AG10803 (cell line): ENCODE results near the gene MEN1.

Source experiments
- DNase-seq: peaks from one replicate; pipeline ENCODE4 v3.0.0; 2010; ENCODE audit warnings: low read depth
- H3K4me3 ChIP-seq: 2 replicates; pipeline ENCODE4 v1.5.1; 2011; ENCODE audit warnings: mild to moderate bottlenecking, low read length, control low read depth
- TF ChIP-seq, protein P1 (sequence below): conservative IDR thresholded peaks from 2 replicates; pipeline ENCODE4 v1.5.1; 2011; ENCODE audit warnings: mild to moderate bottlenecking, low read length, control low read depth, inconsistent platforms

MEN1 gene

DNA sequence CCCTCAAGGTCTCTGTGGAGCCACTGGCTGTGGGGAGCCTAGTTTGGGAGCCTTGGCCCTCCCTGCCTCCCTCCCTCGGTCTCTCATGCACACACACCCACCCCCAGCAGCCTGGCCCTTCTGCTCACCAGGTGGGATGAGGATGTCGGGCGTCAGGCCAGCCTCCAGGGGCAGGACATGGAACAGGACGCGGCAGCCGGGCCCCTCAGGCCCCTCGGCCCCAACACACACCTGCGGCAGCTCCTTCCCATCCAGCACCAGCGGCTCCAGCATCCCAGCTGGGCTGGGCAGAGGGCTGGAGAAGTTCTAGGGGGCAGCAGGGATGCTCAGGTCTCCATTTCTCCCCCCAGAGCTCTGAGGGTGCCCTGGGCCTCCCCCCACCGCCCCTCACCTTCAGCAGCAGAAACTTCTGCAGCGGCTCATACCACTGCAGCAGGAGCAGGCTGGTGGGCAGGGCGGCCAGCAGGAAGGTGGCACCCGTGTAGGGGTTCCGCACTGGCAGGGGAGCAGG lies 18.5 kb downstream of the MEN1 start:
- H3K4me3 ChIP-seq, result no peak overlapping the region
- no peak for DNase-seq
- TF ChIP-seq, protein P1, sequence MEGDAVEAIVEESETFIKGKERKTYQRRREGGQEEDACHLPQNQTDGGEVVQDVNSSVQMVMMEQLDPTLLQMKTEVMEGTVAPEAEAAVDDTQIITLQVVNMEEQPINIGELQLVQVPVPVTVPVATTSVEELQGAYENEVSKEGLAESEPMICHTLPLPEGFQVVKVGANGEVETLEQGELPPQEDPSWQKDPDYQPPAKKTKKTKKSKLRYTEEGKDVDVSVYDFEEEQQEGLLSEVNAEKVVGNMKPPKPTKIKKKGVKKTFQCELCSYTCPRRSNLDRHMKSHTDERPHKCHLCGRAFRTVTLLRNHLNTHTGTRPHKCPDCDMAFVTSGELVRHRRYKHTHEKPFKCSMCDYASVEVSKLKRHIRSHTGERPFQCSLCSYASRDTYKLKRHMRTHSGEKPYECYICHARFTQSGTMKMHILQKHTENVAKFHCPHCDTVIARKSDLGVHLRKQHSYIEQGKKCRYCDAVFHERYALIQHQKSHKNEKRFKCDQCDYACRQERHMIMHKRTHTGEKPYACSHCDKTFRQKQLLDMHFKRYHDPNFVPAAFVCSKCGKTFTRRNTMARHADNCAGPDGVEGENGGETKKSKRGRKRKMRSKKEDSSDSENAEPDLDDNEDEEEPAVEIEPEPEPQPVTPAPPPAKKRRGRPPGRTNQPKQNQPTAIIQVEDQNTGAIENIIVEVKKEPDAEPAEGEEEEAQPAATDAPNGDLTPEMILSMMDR, result no peak

DNA sequence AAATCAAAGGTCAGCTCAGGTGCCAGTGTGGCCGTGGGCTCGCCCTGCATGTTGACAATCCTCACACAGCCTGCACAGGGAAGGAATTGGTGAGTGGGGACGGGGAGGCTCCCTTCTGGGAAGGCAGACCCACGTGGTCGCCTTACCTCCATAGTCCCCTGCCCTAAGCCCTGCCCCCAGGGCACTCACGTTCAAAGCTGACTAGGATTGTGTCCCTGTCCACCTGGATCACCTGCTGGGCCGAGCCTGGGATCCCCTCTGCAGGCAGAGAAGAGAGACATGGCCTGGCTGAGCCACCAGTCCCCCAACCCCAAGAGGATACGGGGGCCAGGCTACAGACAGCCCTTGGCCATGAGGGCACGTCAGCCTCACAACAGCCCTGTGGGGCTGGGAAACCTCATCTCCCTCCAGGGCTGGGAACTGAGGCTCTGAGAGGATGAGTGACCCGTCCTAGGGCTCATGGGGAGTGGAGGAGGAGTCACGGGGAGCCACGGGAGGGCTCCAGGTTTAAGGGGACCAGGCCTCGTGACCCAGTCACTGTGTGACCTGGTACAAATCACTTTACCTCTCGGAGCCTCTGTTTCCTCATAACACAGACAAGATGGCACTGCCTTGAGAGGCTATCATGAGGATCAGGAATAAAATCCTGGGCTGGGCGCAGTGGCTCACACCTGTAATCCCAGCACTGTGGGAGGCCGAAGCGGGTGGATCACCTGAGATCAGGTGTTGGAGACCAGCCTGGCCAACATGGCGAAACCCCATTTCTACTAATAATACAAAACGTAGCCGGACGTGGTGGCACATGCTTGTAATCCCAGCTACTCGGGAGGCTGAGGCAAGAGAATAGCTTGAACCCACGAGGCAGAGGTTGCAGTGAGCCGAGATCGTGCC lies 19.9 kb downstream of the MEN1 start:
- no peak overlapping the region for H3K4me3 ChIP-seq
- TF ChIP-seq, protein P1, result no peak
- no peak for DNase-seq

DNA sequence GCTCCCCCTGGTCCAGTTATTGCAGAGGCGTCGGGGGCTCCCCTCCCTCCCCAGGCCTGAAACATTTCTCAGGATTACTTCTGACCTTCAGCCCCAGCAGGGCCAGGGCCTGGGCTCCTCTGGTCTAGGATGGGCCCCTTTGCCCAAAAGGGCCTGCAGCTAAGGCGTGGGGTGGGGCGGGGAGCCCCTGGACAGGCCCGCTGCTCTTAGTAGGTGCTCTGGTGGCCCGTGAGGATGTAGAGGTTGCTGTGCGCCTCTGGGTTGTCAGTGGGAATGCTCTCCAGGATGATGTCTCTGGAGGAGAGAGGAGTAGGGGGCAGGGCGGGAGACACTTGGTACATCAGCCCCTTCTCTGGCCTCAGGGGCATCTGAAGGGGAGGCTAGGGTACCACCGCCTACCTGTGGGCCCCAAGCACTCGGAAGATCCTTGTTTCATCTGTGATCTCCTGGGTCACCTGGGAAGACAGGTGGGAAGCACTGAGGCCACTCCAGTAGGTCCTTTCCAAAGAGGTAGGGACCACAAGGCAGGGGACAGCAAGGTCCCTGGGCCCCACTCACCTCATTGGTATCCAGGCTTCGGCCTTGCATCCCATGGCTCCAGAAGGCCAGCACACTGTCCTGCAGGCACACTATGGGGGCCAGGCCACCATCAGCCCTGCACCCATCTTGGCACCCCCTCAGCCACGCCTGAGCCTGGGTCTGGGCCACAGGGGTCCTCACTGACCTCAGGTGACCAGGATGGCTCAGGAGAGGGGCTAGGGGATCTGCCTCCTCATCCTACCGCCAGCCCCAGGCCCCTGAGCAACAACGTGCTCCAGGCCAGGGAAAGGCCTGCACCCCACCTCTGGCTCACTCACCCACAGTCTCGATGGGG lies 20.8 kb downstream of the MEN1 start:
- TF ChIP-seq, protein P1, result no peak
- H3K4me3 ChIP-seq, result no peak overlapping the region
- no peak for DNase-seq

DNA sequence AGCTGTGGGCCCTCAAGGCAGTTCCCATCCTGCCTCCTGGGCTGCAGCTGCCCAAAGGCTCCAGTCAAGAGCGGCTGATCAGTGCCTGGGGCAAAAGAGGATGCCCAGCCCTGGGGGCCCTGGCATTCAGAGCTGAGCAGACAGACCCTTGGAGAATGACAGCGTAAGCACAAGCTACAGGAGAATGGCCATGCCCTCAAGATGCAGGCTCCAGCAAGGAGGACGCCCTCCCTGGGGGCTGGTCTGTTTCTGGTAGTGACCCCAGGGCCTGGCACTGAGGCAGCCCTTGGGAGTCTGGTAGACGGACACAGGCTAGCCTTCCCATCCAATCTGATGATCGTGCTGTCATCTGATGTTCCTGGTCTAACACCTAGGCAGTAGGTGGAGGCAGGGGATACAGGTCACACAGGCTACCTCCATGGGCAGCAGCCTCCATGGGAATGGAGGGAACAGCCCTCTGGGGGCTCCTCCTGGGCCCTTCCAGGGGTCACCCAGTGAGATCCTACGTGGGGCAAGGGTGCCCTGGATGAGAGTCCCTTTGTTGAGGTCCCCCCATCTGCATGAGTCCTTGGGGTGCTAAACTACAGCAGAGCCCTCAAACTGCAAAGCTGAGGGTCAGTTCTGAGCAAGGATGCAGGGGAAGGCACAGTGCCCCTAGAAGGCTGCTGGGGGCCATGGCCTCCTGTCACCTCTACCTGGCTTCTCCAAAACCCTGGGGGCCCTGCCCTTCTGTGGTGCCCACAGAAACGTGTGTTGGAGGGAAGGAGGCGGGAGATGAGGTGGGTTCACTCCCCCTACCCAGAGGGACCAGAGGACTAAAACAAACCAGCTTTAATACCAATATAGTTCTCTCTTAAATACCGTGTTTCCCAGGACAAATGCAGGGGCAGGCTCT lies 21.8 kb downstream of the MEN1 start:
- H3K4me3 ChIP-seq, result no peak overlapping the region
- DNase-seq, result no peak
- TF ChIP-seq, protein P1, result no peak

DNA sequence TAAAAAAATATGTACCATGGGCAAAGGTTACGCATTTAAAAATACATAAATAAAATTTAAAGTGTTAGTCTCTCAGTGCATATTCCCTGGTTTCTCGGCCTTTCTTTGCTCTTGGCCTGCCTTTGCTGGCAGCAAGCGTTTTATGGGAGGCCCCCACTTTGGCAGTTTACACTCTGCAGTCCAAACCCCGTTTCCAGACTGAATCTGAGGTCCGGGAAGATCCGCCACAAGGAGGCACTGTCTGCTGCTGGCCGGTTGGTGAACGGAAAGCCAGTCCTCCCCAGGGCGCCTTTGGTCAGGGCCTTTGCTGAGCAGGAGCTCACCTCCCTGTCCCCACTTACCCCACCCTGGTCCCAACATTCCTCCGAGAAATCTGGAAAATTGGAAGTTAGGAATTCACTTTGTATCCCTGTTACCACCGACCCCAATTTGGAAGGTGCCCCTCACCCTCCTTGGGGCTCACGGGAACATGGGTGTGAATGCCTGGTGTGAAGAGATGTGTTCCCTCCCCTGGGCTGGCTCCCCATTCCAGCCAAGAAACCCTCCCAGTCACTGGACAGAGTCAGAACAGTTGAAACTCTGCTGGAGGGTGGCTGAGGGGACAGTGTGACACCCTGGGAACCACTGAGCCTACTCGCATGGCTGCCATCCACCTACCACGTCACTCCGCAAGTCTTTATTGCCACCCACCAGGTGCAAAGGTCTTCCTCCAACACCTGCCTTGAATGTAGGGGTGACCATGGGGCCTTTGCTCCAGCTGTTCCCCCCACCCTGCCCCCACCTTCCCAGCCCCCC lies 22.6 kb downstream of the MEN1 start:
- DNase-seq, result peak; percentile 31
- TF ChIP-seq, protein P1, result peak; percentile 72
- no peak overlapping the region for H3K4me3 ChIP-seq

DNA sequence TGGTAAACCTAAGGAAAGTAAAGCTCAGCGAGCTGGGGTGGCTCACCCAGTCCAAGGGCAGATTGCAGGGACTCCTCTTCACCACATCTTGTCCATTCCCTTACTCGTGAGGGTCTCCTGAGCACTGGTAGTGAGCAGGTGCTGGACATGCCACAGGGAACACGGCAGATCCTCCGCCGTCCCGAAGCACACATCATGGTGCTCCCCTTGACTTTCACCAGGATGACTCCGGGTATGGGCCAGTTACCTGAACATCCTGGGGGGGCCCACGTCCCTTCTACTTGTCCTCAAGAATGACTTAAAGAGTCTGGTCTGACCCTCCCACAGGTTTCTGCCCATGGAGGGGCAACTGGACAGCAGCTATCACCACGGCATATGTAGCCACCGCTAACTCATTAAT lies 24.0 kb downstream of the MEN1 start:
- TF ChIP-seq, protein P1, result no peak
- no peak for DNase-seq

More for the DNA sequence above, 24.0 kb downstream of the MEN1 start:
- H3K4me3 ChIP-seq, result no peak overlapping the region
